ENCODE results near the gene ROBO3.

DNA sequence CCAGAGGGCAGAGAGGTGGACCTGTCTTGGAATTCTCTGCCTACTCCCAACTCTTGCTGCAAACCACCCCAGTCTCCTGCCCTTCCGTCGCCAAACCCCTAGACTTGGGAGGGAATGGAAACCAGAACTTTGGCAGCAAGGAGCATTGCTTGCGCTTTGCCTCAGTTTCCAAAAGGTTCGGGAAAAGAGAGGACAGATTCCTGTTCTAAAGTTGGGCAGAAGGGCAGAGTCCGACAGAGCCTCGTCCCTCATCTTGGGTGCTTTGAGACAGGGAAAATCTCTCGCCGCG is 396 bp upstream of the ROBO3 start:
- no peak for TF ChIP-seq TAF1 (IDR thresholded peaks at IDR 0.05; ENCODE audit: borderline replicate concordance, insufficient read depth, low read length)
- no peak for TF ChIP-seq SIN3A (IDR thresholded peaks at IDR 0.05; ENCODE audit: borderline replicate concordance, insufficient read depth, low read length)
- TF ChIP-seq POLR2AphosphoS5 (IDR thresholded peaks at IDR 0.05; ENCODE audit: low read depth, low read length): no peak
- TF ChIP-seq, protein P1, sequence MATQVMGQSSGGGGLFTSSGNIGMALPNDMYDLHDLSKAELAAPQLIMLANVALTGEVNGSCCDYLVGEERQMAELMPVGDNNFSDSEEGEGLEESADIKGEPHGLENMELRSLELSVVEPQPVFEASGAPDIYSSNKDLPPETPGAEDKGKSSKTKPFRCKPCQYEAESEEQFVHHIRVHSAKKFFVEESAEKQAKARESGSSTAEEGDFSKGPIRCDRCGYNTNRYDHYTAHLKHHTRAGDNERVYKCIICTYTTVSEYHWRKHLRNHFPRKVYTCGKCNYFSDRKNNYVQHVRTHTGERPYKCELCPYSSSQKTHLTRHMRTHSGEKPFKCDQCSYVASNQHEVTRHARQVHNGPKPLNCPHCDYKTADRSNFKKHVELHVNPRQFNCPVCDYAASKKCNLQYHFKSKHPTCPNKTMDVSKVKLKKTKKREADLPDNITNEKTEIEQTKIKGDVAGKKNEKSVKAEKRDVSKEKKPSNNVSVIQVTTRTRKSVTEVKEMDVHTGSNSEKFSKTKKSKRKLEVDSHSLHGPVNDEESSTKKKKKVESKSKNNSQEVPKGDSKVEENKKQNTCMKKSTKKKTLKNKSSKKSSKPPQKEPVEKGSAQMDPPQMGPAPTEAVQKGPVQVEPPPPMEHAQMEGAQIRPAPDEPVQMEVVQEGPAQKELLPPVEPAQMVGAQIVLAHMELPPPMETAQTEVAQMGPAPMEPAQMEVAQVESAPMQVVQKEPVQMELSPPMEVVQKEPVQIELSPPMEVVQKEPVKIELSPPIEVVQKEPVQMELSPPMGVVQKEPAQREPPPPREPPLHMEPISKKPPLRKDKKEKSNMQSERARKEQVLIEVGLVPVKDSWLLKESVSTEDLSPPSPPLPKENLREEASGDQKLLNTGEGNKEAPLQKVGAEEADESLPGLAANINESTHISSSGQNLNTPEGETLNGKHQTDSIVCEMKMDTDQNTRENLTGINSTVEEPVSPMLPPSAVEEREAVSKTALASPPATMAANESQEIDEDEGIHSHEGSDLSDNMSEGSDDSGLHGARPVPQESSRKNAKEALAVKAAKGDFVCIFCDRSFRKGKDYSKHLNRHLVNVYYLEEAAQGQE (IDR thresholded peaks at IDR 0.05; ENCODE audit: insufficient read depth in 1 of 2, low read depth in 2 of 2, low read length in 2 of 2): no peak
- no peak for TF ChIP-seq FOXP2 (optimal IDR thresholded peaks at IDR 0.05; ENCODE audit: borderline replicate concordance, extremely low read depth, extremely low read length, insufficient read depth)
